Stimulated activated CD4-positive, alpha-beta T cell treated with anti-CD3 and anti-CD28 coated beads, Interleukin-1b, Interleukin-23, amount 100 ng/mL, for 24 hours (primary cell): ENCODE results near the gene HIF3A.

Experiments
- DNase-seq, 4 experiments: peaks; one replicate each; pipeline ENCODE4 v3.0.0-alpha.2; 2020; ENCODE audit warnings: low read depth in 4 of 4, low spot score in 1 of 4

HIF3A gene

DNA sequence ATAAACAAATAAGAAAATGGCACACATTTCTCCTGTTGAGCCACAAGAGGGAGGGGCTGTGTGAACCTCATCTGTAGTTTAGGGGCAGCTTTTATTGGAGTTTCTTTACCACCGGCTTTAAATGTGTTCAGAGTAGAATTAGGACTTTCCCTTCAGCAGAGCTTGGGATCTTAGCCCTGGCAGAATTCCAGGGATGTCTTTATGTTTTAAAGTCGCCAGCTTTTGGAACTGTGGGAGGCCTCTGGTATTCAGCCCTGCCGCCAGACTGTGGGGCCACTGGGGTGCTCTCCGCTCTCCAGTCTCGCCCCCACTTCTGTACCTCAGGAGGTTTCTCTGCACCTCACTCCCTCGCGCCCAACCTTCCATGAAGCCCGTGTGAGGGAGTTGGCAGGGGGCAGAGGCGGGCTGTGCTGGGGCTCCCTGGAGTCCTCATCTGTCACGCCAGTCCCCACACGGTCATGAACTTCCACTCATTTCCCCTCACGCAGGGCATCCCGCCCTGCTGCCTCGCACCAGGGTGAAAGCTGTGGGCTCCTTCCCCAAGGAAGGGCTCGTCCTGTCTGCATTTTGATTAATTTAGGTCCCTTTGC, 85.0 kb downstream of the HIF3A start:
- no peak for DNase-seq

- no peak for DNase-seq
Observed at GRCh38 chr19:46383171-46383815, 86.5 kb downstream of the HIF3A start.

DNA sequence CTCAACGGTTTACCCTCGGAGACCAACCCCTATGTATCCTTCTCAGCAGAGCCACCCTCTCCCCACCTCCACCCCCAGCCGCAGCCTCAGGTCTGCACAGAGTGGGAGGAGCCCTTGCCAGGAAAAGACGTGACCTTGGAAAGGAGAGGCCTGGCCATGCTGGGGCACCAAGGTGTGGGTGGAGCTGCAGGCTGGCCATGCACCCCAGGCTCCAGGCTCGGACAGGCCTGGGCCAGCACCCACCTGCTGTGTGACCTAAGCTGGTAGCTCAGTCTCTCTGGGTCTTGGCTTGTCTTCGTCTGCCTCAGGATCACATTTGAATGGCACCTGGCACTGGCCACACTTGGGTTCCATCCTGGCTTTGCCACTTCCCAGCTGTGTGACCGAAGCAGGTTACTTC, 87.0 kb downstream of the HIF3A start:
- no peak for DNase-seq

DNA sequence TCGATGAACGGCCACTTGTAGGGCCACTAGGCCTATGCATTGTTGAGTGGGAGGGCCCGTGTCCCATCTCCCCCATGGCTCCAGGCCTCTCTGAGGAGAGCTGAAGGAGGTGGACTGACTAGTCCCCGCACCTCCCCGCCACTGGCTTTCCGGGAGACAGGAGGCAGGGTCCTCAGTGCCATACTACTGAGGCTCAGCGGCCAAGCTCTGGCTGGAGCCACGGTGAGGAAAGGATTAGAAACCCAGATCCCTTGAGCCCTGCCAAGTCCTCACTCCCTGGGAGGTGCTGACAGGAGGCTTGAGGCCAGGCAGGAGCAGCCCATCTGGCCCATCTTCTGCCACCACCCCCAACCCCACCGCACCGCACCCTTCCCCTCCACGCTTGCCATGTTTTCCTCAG, 87.6 kb downstream of the HIF3A start:
- no peak for DNase-seq

GRCh38 chr19:46385636-46386035, 88.8 kb downstream of the HIF3A start:
- no peak for DNase-seq

- DNase-seq: no peak
Observed at GRCh38 chr19:46386151-46386550, 89.3 kb downstream of the HIF3A start.

DNA sequence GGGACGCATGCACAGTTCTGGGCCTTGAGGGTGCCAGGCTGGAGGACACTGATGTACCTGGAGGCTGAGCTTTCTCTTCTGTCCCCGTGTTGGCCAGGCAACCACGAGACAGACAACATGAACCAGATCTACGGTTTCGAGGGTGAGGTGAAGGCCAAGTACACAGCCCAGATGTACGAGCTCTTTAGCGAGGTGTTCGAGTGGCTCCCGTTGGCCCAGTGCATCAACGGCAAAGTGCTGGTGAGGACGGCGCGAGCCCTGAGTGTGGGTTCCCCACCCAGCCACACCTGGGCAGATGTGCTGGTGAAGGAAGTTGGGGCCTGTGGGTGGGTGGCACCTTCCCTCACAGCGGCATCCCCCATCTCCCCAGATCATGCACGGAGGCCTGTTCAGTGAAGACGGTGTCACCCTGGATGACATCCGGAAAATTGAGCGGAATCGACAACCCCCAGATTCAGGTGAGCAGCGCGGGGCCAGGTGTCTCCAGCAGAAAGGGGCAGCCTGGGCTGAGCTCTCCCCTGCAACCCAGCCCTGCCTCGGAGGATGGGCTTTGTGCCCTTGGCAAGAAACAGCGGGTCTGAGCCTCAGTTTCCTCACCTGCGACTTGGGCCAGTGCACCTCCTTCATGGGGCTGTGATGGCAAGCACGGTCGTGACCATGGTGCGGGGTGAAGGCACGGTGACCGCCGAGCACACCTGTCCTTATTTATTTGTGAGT, 90.3 kb downstream of the HIF3A start:
- no peak for DNase-seq

DNA sequence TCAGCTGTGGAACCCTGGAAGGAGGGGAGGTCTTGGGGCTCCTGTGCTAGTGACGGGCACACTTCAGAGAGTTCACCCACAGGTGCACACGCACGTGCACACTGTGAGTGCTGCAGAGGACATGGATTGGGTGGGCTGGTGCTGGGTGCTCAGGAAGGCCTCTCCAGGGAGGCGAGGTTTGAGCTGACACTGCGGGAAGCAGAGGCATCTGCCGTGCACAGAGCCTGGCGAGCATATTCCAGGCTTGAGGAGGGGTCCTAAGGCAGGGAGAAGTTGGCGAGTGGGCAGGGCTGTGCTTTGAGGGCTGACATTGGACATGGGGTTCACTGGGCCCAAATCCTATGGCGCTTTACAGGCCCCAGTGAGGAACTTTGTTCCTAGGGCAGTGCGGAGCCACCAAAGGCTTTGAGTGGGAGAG, 90.9 kb downstream of the HIF3A start:
- DNase-seq: no peak

DNA sequence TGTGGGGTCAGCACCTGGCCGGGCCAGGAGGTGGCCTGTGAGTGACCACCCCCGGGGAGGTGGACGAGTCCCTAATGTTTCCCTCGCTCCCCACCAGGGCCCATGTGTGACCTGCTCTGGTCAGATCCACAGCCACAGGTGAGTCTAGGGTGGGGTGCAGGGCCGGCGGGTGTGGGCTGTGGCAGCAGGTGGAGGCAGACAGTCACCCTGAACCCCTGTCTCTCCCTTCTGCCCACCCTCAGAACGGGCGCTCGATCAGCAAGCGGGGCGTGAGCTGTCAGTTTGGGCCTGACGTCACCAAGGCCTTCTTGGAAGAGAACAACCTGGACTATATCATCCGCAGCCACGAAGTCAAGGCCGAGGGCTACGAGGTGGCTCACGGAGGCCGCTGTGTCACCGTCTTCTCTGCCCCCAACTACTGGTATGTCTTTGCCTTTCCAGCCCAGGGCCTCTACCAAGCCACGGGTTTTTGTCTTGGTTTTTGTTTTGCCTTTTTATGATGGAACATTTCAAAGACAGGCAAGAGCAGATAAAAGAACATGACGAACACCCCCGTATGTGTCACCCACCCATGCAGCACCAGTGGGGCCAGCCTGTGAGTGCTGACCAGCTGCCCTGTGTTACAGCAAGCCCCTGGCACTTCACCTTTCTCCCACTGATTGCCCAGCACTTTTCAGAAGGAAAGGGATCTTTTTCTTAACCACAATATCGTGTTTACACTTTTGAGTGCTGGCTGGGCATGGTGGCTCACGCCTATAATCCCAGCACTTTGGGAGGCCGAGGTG, 91.7 kb downstream of the HIF3A start:
- no peak for DNase-seq

DNA sequence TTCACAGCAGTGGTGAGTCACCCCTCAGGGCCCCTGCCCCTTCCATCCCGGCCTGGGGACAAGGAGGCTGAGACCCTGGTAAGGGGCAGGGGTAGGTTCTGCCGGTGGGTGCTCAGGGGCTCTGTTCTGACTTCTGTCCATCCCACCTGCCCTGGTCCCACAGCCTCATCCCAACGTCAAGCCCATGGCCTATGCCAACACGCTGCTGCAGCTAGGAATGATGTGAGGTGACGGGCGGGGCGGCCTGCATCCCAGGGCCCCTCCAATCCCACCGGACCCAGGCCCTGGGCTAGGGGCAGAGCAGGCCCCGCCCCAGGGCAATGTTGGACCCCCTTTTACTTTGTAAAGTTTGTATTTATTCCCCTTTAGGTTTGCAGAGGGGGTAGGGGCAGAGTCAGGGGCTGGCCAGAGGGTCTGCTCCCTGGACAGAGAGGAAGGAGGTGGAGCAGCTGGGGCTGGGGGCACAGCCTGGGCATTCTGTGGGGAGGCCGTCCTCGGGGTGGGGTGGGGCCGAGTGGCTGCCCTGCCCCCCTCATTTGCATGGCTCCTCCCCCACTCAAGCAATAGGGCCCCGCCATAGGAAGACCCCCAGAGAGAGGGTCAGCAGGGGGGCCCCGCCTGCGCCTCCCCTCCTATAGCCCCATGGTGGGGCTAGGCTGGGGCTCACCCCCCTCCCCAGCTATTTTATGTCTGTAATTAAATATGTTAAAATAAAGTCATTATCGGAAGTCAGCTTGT, 93.4 kb downstream of the HIF3A start:
- DNase-seq: no peak

- DNase-seq: no peak
Observed at GRCh38 chr19:46390866-46391265, 94.0 kb downstream of the HIF3A start.

GRCh38 chr19:46391296-46392251, 94.7 kb downstream of the HIF3A start:
- no peak for DNase-seq

DNA sequence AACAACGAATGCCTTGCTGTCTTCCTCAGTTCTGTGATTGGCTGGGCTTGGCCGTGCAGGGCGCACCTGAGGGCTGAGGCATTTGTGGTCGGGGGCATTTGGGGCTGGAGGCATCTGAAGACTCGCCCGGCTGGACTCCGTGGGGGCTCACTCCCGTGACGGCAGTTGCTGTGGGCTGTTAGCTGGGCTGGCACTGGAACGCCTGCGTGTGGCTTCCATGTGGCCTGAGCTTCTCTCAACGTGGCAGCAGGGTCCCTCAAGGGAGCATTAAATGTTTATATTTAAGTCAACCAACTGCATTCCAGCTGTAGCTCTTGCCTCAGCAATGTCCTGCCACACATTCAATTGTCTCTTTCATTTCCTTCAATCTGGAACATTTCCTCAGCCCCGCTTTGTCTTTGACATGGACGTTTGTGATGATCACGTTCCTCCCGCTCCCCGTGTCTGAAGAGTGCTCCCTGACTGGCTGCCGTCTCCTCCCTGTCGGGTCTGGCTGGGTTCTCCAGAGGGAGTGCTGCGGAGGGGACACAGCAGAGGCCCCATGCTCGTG, 95.5 kb downstream of the HIF3A start:
- no peak for DNase-seq

GRCh38 chr19:46392837-46393236, 96.0 kb downstream of the HIF3A start:
- DNase-seq: no peak
